ENCODE measurements around the gene KRTAP1-5.

The KRTAP1-5 gene

GRCh38 chr17:41020336-41020735 lies 6.7 kb downstream of the KRTAP1-5 start:
- H3K27me3 ChIP-seq (ENCODE audit: control insufficient read depth in 5 of 5, insufficient read depth in 4 of 5, low read length in 5 of 5), result no peaks in the 10 kb centered on the region
- H3K36me3 ChIP-seq (ENCODE audit: control insufficient read depth in 5 of 5, insufficient read depth in 5 of 5, low read length in 5 of 5), result no peaks in the 10 kb centered on the region
- no peak overlapping the region for H3K4me3 ChIP-seq (ENCODE audit: low read depth in 1 of 5, low read length in 5 of 5)
- H3K9ac ChIP-seq (ENCODE audit: low read length in 5 of 5), result no peak overlapping the region
- no peaks in the 10 kb centered on the region for H3K4me1 ChIP-seq (ENCODE audit: control insufficient read depth in 5 of 5, insufficient read depth in 5 of 5, low read length in 5 of 5)
- no peak overlapping the region for H3K27ac ChIP-seq (ENCODE audit: low read depth, low read length)
- peaks cover 0 to 6% (median 0%) of the 10 kb centered on the region in 5 donors for H3K9me3 ChIP-seq (ENCODE audit: control insufficient read depth in 5 of 5, low read length in 5 of 5)

GRCh38 chr17:41019415-41019814 lies 7.6 kb downstream of the KRTAP1-5 start:
- H3K4me3 ChIP-seq (ENCODE audit: low read depth in 1 of 5, low read length in 5 of 5), result no peak overlapping the region
- H3K27me3 ChIP-seq (ENCODE audit: control insufficient read depth in 5 of 5, insufficient read depth in 4 of 5, low read length in 5 of 5), result no peaks in the 10 kb centered on the region
- H3K9ac ChIP-seq (ENCODE audit: low read length in 5 of 5), result no peak overlapping the region
- no peaks in the 10 kb centered on the region for H3K4me1 ChIP-seq (ENCODE audit: control insufficient read depth in 5 of 5, insufficient read depth in 5 of 5, low read length in 5 of 5)
- no peaks in the 10 kb centered on the region for H3K36me3 ChIP-seq (ENCODE audit: control insufficient read depth in 5 of 5, insufficient read depth in 5 of 5, low read length in 5 of 5)
- H3K9me3 ChIP-seq (ENCODE audit: control insufficient read depth in 5 of 5, low read length in 5 of 5), result peaks cover 0 to 6% (median 0%) of the 10 kb centered on the region in 5 donors
- H3K27ac ChIP-seq (ENCODE audit: low read depth, low read length), result no peak overlapping the region

GRCh38 chr17:41018541-41018940 lies 8.5 kb downstream of the KRTAP1-5 start:
- Histone ChIP-seq H3K9me3 (ENCODE audit: control insufficient read depth in 5 of 5, low read length in 5 of 5) (peaks cover 0 to 6% (median 0%) of the 10 kb centered on the region in 5 donors), H3K36me3 (ENCODE audit: control insufficient read depth in 5 of 5, insufficient read depth in 5 of 5, low read length in 5 of 5) (no peaks in the 10 kb centered on the region), H3K27ac (ENCODE audit: low read depth, low read length) (no peak overlapping the region), H3K9ac (ENCODE audit: low read length in 5 of 5) (no peak overlapping the region), H3K27me3 (ENCODE audit: control insufficient read depth in 5 of 5, insufficient read depth in 4 of 5, low read length in 5 of 5) (no peaks in the 10 kb centered on the region), H3K4me3 (ENCODE audit: low read depth in 1 of 5, low read length in 5 of 5) (no peak overlapping the region), H3K4me1 (ENCODE audit: control insufficient read depth in 5 of 5, insufficient read depth in 5 of 5, low read length in 5 of 5) (no peaks in the 10 kb centered on the region)

- Histone ChIP-seq H3K9me3 (ENCODE audit: control insufficient read depth in 5 of 5, low read length in 5 of 5) (peaks cover 0 to 6% (median 0%) of the 10 kb centered on the region in 5 donors), H3K4me1 (ENCODE audit: control insufficient read depth in 5 of 5, insufficient read depth in 5 of 5, low read length in 5 of 5) (no peaks in the 10 kb centered on the region), H3K4me3 (ENCODE audit: low read depth in 1 of 5, low read length in 5 of 5) (no peak overlapping the region), H3K9ac (ENCODE audit: low read length in 5 of 5) (no peak overlapping the region), H3K27me3 (ENCODE audit: control insufficient read depth in 5 of 5, insufficient read depth in 4 of 5, low read length in 5 of 5) (no peaks in the 10 kb centered on the region), H3K36me3 (ENCODE audit: control insufficient read depth in 5 of 5, insufficient read depth in 5 of 5, low read length in 5 of 5) (no peaks in the 10 kb centered on the region), H3K27ac (ENCODE audit: low read depth, low read length) (no peak overlapping the region)
These were observed 10.3 kb downstream of the KRTAP1-5 start for GRCh38 chr17:41016578-41017215.

- Histone ChIP-seq H3K4me3 (ENCODE audit: low read depth in 1 of 5, low read length in 5 of 5) (no peak overlapping the region), H3K27ac (ENCODE audit: low read depth, low read length) (no peak overlapping the region), H3K9me3 (ENCODE audit: control insufficient read depth in 5 of 5, low read length in 5 of 5) (no peaks in the 10 kb centered on the region), H3K4me1 (ENCODE audit: control insufficient read depth in 5 of 5, insufficient read depth in 5 of 5, low read length in 5 of 5) (no peaks in the 10 kb centered on the region), H3K9ac (ENCODE audit: low read length in 5 of 5) (no peak overlapping the region), H3K36me3 (ENCODE audit: control insufficient read depth in 5 of 5, insufficient read depth in 5 of 5, low read length in 5 of 5) (no peaks in the 10 kb centered on the region), H3K27me3 (ENCODE audit: control insufficient read depth in 5 of 5, insufficient read depth in 4 of 5, low read length in 5 of 5) (no peaks in the 10 kb centered on the region)
These were observed 11.6 kb downstream of the KRTAP1-5 start for GRCh38 chr17:41015454-41015853.

GRCh38 chr17:41013606-41014005 lies 13.4 kb downstream of the KRTAP1-5 start:
- no peaks in the 10 kb centered on the region for H3K27me3 ChIP-seq (ENCODE audit: control insufficient read depth in 5 of 5, insufficient read depth in 4 of 5, low read length in 5 of 5)
- H3K9ac ChIP-seq (ENCODE audit: low read length in 5 of 5), result no peak overlapping the region
- no peak overlapping the region for H3K27ac ChIP-seq (ENCODE audit: low read depth, low read length)
- H3K4me3 ChIP-seq (ENCODE audit: low read depth in 1 of 5, low read length in 5 of 5), result no peak overlapping the region
- H3K4me1 ChIP-seq (ENCODE audit: control insufficient read depth in 5 of 5, insufficient read depth in 5 of 5, low read length in 5 of 5), result no peaks in the 10 kb centered on the region
- no peaks in the 10 kb centered on the region for H3K36me3 ChIP-seq (ENCODE audit: control insufficient read depth in 5 of 5, insufficient read depth in 5 of 5, low read length in 5 of 5)
- H3K9me3 ChIP-seq (ENCODE audit: control insufficient read depth in 5 of 5, low read length in 5 of 5), result no peaks in the 10 kb centered on the region

- H3K27me3 ChIP-seq (ENCODE audit: control insufficient read depth in 5 of 5, insufficient read depth in 4 of 5, low read length in 5 of 5), result no peaks in the 10 kb centered on the region
- H3K4me1 ChIP-seq (ENCODE audit: control insufficient read depth in 5 of 5, insufficient read depth in 5 of 5, low read length in 5 of 5), result no peaks in the 10 kb centered on the region
- no peak overlapping the region for H3K9ac ChIP-seq (ENCODE audit: low read length in 5 of 5)
- H3K9me3 ChIP-seq (ENCODE audit: control insufficient read depth in 5 of 5, low read length in 5 of 5), result no peaks in the 10 kb centered on the region
- no peak overlapping the region for H3K27ac ChIP-seq (ENCODE audit: low read depth, low read length)
- H3K36me3 ChIP-seq (ENCODE audit: control insufficient read depth in 5 of 5, insufficient read depth in 5 of 5, low read length in 5 of 5), result no peaks in the 10 kb centered on the region
- no peak overlapping the region for H3K4me3 ChIP-seq (ENCODE audit: low read depth in 1 of 5, low read length in 5 of 5)
These were observed 13.8 kb downstream of the KRTAP1-5 start for GRCh38 chr17:41013181-41013580.

GRCh38 chr17:41012326-41013120 lies 14.5 kb downstream of the KRTAP1-5 start:
- H3K9ac ChIP-seq (ENCODE audit: low read length in 5 of 5), result no peak overlapping the region
- H3K36me3 ChIP-seq (ENCODE audit: control insufficient read depth in 5 of 5, insufficient read depth in 5 of 5, low read length in 5 of 5), result no peaks in the 10 kb centered on the region
- no peak overlapping the region for H3K4me3 ChIP-seq (ENCODE audit: low read depth in 1 of 5, low read length in 5 of 5)
- H3K9me3 ChIP-seq (ENCODE audit: control insufficient read depth in 5 of 5, low read length in 5 of 5), result no peaks in the 10 kb centered on the region
- no peaks in the 10 kb centered on the region for H3K27me3 ChIP-seq (ENCODE audit: control insufficient read depth in 5 of 5, insufficient read depth in 4 of 5, low read length in 5 of 5)
- H3K4me1 ChIP-seq (ENCODE audit: control insufficient read depth in 5 of 5, insufficient read depth in 5 of 5, low read length in 5 of 5), result no peaks in the 10 kb centered on the region
- H3K27ac ChIP-seq (ENCODE audit: low read depth, low read length), result no peak overlapping the region

- Histone ChIP-seq H3K9me3 (ENCODE audit: control insufficient read depth in 5 of 5, low read length in 5 of 5) (no peaks in the 10 kb centered on the region), H3K4me3 (ENCODE audit: low read depth in 1 of 5, low read length in 5 of 5) (no peak overlapping the region), H3K27me3 (ENCODE audit: control insufficient read depth in 5 of 5, insufficient read depth in 4 of 5, low read length in 5 of 5) (no peaks in the 10 kb centered on the region), H3K27ac (ENCODE audit: low read depth, low read length) (no peak overlapping the region), H3K4me1 (ENCODE audit: control insufficient read depth in 5 of 5, insufficient read depth in 5 of 5, low read length in 5 of 5) (no peaks in the 10 kb centered on the region), H3K9ac (ENCODE audit: low read length in 5 of 5) (no peak overlapping the region), H3K36me3 (ENCODE audit: control insufficient read depth in 5 of 5, insufficient read depth in 5 of 5, low read length in 5 of 5) (no peaks in the 10 kb centered on the region)
These were observed 16.6 kb downstream of the KRTAP1-5 start for GRCh38 chr17:41010441-41010840.

- no peaks in the 10 kb centered on the region for H3K9me3 ChIP-seq (ENCODE audit: control insufficient read depth in 5 of 5, low read length in 5 of 5)
- H3K27ac ChIP-seq (ENCODE audit: low read depth, low read length), result no peak overlapping the region
- H3K4me1 ChIP-seq (ENCODE audit: control insufficient read depth in 5 of 5, insufficient read depth in 5 of 5, low read length in 5 of 5), result no peaks in the 10 kb centered on the region
- no peak overlapping the region for H3K4me3 ChIP-seq (ENCODE audit: low read depth in 1 of 5, low read length in 5 of 5)
- no peak overlapping the region for H3K9ac ChIP-seq (ENCODE audit: low read length in 5 of 5)
- H3K36me3 ChIP-seq (ENCODE audit: control insufficient read depth in 5 of 5, insufficient read depth in 5 of 5, low read length in 5 of 5), result no peaks in the 10 kb centered on the region
- H3K27me3 ChIP-seq (ENCODE audit: control insufficient read depth in 5 of 5, insufficient read depth in 4 of 5, low read length in 5 of 5), result no peaks in the 10 kb centered on the region
These were observed 17.1 kb downstream of the KRTAP1-5 start for GRCh38 chr17:41009936-41010335.

Data from subcutaneous abdominal adipose tissue (tissue), 5 donors.